Upper lobe of left lung (tissue), 6 donors: ENCODE results near the gene ATF7. TPM values are rescaled to one million over a fixed set of nuclear protein-coding genes. Genes with fewer than 3 reads are reported as not detected.
A peak's percentile ranks its signal among the peaks of the same experiment; 100 is the strongest.

Experiments
- ATAC-seq, 2 donors: fragments of 200-7000 bp; cut with Tn5 transposase; one replicate each; pipeline ENCODE4 v1.9.1; 2022; ENCODE audit warnings: mild to moderate bottlenecking in 2 of 2, moderate library complexity in 2 of 2; ENCODE audit not compliant: low FRiP score in 2 of 2
- DNase-seq, 2 donors: peaks; one replicate each; pipeline ENCODE4 v3.0.0-alpha.2; 2019 to 2020
- H3K27ac ChIP-seq, 4 donors: fragments of 200-600 bp; sonication (generic); one replicate each; pipeline ENCODE4 v1.5.1; 2016 to 2019
- H3K27me3 ChIP-seq, 4 donors: fragments of 200-600 bp; sonication (generic); one replicate each; pipeline ENCODE4 v1.5.1; 2017 to 2019
- H3K36me3 ChIP-seq, 4 donors: fragments of 200-600 bp; sonication (generic); one replicate each; pipeline ENCODE4 v1.5.1; 2016 to 2019
- H3K4me1 ChIP-seq, 4 donors: fragments of 200-600 bp; sonication (generic); one replicate each; pipeline ENCODE4 v1.5.1; 2018 to 2019
- H3K4me3 ChIP-seq, 4 donors: fragments of 200-600 bp; sonication (generic); one replicate each; pipeline ENCODE4 v1.5.1; 2017 to 2019; ENCODE audit warnings: mild to moderate bottlenecking in 2 of 4, moderate library complexity in 1 of 4
- H3K9me3 ChIP-seq, 4 donors: fragments of 200-600 bp; sonication (generic); one replicate each; pipeline ENCODE4 v1.5.1; 2018 to 2019
- CTCF ChIP-seq, 6 experiments: fragments of 450-650 bp in 4 of 6; fragments of 200-600 bp in 2 of 6; sonication (generic) in 2 of 6; IDR thresholded peaks; one replicate each; pipeline ENCODE4 v1.5.1; 2016 to 2019; ENCODE audit warnings: antibody characterized with exemption in 6 of 6
- EP300 ChIP-seq, 4 donors: sonication (generic); formaldehyde crosslinking; IDR thresholded peaks; one replicate each; pipeline ENCODE4 v1.5.1; 2017; ENCODE audit warnings: antibody characterized with exemption in 4 of 4, control low read depth in 2 of 4
- POLR2A ChIP-seq, 4 donors: fragments of 450-650 bp; IDR thresholded peaks; one replicate each; pipeline ENCODE4 v1.5.1; 2016 to 2017; ENCODE audit warnings: antibody characterized with exemption in 4 of 4, mild to moderate bottlenecking in 2 of 4
- POLR2AphosphoS5 ChIP-seq, 2 donors: sonication (generic); formaldehyde crosslinking; IDR thresholded peaks; one replicate each; pipeline ENCODE4 v1.5.1; 2017; ENCODE audit warnings: antibody characterized with exemption in 2 of 2
- WGBS, 2 donors: methylation state at CpG; one replicate each; pipeline ENCODE4 v1.1.5; 2017 to 2018; 5-methylcytosine and 5-hydroxymethylcytosine counted together
- total RNA-seq, 6 donors: library from RNA; depleted of rRNA in 4 of 6; stranded (reverse); fragments of >200 nt in 4 of 6; gene quantifications; one replicate each; pipeline versions ENCODE4 v1.1.0 to v1.2.1, GENCODE V29; 2016 to 2021
- donor health status: DM: no; HTN: no; CAD: no; lungs with moderate emphysema.
- donor health status: DM: no; HTN: yes; CAD: no; lungs with severe emphysema.

ATF7 gene
- total RNA-seq, 6 donors from 2014 or later, result 23.4 to 48.9 (median 41.2) TPM

DNA sequence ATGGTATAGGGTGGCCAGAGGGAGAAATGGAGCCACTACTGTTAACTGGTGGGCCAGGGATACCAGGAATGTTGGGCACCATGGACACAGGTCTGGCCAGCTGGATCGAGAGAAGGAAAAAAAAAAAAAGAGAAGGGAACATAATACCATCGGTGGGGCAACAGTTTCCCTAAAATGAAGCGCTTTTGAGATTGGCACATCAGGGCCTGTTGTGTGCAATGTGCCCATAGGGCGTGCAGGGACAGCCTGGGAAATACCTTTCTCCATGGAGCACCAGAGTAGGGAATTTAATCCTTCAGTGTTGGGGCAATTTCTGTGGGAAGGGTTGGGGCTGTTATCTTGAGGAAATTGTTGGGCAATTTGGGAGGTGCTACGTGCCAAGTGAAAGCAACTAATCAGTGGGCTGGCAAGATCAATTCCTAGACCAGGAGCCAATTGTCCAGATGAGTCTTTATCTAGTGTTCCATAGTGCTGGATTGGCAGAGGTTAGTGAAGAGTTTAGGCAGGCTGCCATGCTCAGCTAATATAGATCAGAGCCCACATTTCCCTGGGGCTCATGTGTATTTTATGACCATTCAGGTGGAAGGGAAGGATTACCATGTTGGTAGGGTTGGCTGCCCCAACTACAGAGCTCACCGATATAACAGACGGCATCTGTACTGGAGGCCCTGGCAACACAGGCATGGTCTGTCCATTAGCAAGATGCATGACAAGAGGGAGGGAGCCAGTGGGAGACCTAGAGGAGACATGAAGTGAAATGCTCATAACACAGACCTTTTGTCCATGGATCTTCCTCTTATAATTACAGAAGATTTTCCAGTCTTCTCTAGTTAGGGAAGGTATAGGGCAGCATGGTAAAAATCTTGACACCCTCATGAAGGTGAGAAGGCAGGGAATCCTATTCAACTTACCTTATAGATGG is 93.4 kb downstream of the ATF7 start:
- WGBS, 2 donors, result 85 to 92% methylated on average over 7 of the region's 7 CpGs
- H3K4me1 ChIP-seq, result peaks cover 0 to 15% (median 7%) of the 10 kb centered on the region in 4 donors
- no peaks in the 10 kb centered on the region for H3K9me3 ChIP-seq
- peaks cover 24 to 95% (median 83%) of the 10 kb centered on the region in 4 donors for H3K36me3 ChIP-seq
- no peak for TF ChIP-seq POLR2A (IDR thresholded peaks at IDR 0.05)
- TF ChIP-seq POLR2AphosphoS5 (IDR thresholded peaks at IDR 0.05), result no peak
- TF ChIP-seq EP300 (IDR thresholded peaks at IDR 0.05), result no peak
- no peak for TF ChIP-seq CTCF (IDR thresholded peaks at IDR 0.05)
- H3K4me3 ChIP-seq, result no peak overlapping the region
- no peak for DNase-seq
- no peak overlapping the region for H3K27ac ChIP-seq
- ATAC-seq, result no peak
- no peaks in the 10 kb centered on the region for H3K27me3 ChIP-seq

DNA sequence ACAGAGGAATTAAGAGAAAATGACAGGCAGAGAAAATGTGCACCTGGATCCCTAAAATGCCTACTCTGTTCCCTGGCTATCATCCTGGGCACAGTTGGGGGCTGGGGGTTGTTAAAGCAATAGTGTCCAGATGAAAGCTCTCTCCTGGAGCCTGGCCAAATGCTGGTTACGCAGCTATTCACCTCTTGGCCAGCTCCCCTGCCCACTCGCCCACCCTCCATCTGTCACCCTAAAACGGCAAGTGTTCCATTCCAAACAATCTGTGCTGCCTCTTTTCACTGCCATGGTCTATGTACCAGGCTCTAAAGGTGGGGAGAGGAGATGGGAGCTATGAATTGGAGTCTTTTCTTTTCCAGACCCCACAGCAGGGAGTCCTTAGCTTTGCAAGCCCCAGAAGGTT is 94.2 kb downstream of the ATF7 start:
- no peak overlapping the region for H3K4me3 ChIP-seq
- ATAC-seq, result no peak
- H3K4me1 ChIP-seq, result peaks cover 0 to 9% (median 3%) of the 10 kb centered on the region in 4 donors
- TF ChIP-seq CTCF (IDR thresholded peaks at IDR 0.05) (no peak), POLR2A (IDR thresholded peaks at IDR 0.05) (no peak), EP300 (IDR thresholded peaks at IDR 0.05) (no peak), POLR2AphosphoS5 (IDR thresholded peaks at IDR 0.05) (no peak)
- 77 to 80% methylated on average over 1 to 3 of the region's 3 CpGs for WGBS, 2 donors
- peak overlapping the region in 1 of 4 donors; percentile 16 for H3K27ac ChIP-seq
- H3K9me3 ChIP-seq, result no peaks in the 10 kb centered on the region
- no peaks in the 10 kb centered on the region for H3K27me3 ChIP-seq
- peaks cover 24 to 98% (median 83%) of the 10 kb centered on the region in 4 donors for H3K36me3 ChIP-seq
- no peak for DNase-seq

- TF ChIP-seq EP300 (IDR thresholded peaks at IDR 0.05) (no peak), POLR2A (IDR thresholded peaks at IDR 0.05) (no peak), CTCF (IDR thresholded peaks at IDR 0.05) (no peak), POLR2AphosphoS5 (IDR thresholded peaks at IDR 0.05) (no peak)
- DNase-seq (no peak), ATAC-seq (no peak)
- Histone ChIP-seq H3K4me1 (no peaks in the 10 kb centered on the region), H3K27ac (no peak overlapping the region), H3K27me3 (no peaks in the 10 kb centered on the region), H3K36me3 (peaks cover 24 to 98% (median 76%) of the 10 kb centered on the region in 4 donors), H3K4me3 (no peak overlapping the region), H3K9me3 (no peaks in the 10 kb centered on the region)
- WGBS, 2 donors, result 90 to 95% methylated on average over 4 of the region's 4 CpGs
Measured at GRCh38 chr12:53530920-53531319, 95.3 kb downstream of the ATF7 start.

- peaks cover 30 to 98% (median 72%) of the 10 kb centered on the region in 4 donors for H3K36me3 ChIP-seq
- no peak for TF ChIP-seq POLR2AphosphoS5 (IDR thresholded peaks at IDR 0.05)
- TF ChIP-seq POLR2A (IDR thresholded peaks at IDR 0.05), result no peak
- no peak for TF ChIP-seq EP300 (IDR thresholded peaks at IDR 0.05)
- TF ChIP-seq CTCF (IDR thresholded peaks at IDR 0.05), result no peak
- no peak overlapping the region for H3K27ac ChIP-seq
- no peak overlapping the region for H3K4me3 ChIP-seq
- 72 to 76% methylated on average over 2 of the region's 2 CpGs for WGBS, 2 donors
- no peaks in the 10 kb centered on the region for H3K27me3 ChIP-seq
- no peaks in the 10 kb centered on the region for H3K4me1 ChIP-seq
- DNase-seq, result no peak
- H3K9me3 ChIP-seq, result no peaks in the 10 kb centered on the region
- no peak for ATAC-seq
Measured at GRCh38 chr12:53530061-53530460, 96.1 kb downstream of the ATF7 start.
